ENCODE data around the gene SLC35A2. TPM values are rescaled to one million over a fixed set of nuclear protein-coding genes. Genes with fewer than 3 reads are reported as not detected.

Gene SLC35A2
- total RNA-seq: 10 to 100 TPM in 2 of 4 donors, 1 to 10 TPM in 2; 6.6 to 13.9 (median 10.0) TPM

- no peak for TF ChIP-seq CTCF (IDR thresholded peaks at IDR 0.05; ENCODE audit: low read depth)
Observed at GRCh38 chrX:48911412-48912182, at the start of gene SLC35A2. TSS of gene SLC35A2 (minus strand) at chrX:48911646. CDS start at chrX:48911636, 10 bp downstream.

GRCh38 chrX:48960291-48960690 is 48.8 kb upstream of the SLC35A2 start:
- no peak for TF ChIP-seq CTCF (IDR thresholded peaks at IDR 0.05; ENCODE audit: low read depth)

GRCh38 chrX:48958635-48959094 is 47.2 kb upstream of the SLC35A2 start:
- no peak for TF ChIP-seq CTCF (IDR thresholded peaks at IDR 0.05; ENCODE audit: low read depth)

GRCh38 chrX:48957827-48958634 is 46.6 kb upstream of the SLC35A2 start:
- TF ChIP-seq CTCF (IDR thresholded peaks at IDR 0.05; ENCODE audit: low read depth): no peak

- no peak for TF ChIP-seq CTCF (IDR thresholded peaks at IDR 0.05; ENCODE audit: low read depth)
Observed at GRCh38 chrX:48957477-48957826, 46.0 kb upstream of the SLC35A2 start, which contains the start of gene OTUD5. TSS of gene OTUD5 (minus strand) at chrX:48957607. CDS start at chrX:48957570, 37 bp downstream.

- no peak for TF ChIP-seq CTCF (IDR thresholded peaks at IDR 0.05; ENCODE audit: low read depth)
Observed at GRCh38 chrX:48956728-48957414, 45.4 kb upstream of the SLC35A2 start.

Measured in subcutaneous adipose tissue (tissue), 4 donors.